ENCODE data around the gene ATP9B. TPM values are rescaled to one million over a fixed set of nuclear protein-coding genes. Genes with fewer than 3 reads are reported as not detected.

The ATP9B gene
- total RNA-seq, 2 experiments from 2014 or later: 61.9 to 63.5 TPM

DNA sequence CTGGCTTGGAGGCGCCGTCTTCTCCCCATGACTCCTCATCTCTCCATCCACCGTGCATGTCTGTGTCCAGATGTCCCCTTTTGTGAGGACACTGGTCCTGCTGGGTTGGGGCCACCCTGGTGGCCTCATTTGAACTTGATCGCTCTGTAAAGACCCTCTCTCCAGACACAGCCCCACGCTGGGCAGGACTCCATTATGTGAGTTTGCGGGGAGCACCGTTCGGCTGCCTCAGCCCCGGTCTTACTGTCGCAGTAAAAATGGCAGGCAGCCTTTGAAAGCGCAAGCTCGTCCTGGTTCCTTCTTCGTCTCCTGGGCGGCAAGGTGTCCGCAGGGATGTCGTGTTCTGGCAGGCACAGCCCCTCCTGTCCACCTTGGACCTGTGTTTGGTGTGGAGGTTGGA, 344.2 kb downstream of the ATP9B start:
- no peaks in the 10 kb centered on the region for H3K9me3 Mint-ChIP-seq
- H3K4me1 Mint-ChIP-seq (ENCODE audit: low read depth): peaks cover 33% of the 10 kb centered on the region
- intact Hi-C loops (cut with DNase I, micrococcal nuclease): no loop called here
- TF ChIP-seq, protein P1, sequence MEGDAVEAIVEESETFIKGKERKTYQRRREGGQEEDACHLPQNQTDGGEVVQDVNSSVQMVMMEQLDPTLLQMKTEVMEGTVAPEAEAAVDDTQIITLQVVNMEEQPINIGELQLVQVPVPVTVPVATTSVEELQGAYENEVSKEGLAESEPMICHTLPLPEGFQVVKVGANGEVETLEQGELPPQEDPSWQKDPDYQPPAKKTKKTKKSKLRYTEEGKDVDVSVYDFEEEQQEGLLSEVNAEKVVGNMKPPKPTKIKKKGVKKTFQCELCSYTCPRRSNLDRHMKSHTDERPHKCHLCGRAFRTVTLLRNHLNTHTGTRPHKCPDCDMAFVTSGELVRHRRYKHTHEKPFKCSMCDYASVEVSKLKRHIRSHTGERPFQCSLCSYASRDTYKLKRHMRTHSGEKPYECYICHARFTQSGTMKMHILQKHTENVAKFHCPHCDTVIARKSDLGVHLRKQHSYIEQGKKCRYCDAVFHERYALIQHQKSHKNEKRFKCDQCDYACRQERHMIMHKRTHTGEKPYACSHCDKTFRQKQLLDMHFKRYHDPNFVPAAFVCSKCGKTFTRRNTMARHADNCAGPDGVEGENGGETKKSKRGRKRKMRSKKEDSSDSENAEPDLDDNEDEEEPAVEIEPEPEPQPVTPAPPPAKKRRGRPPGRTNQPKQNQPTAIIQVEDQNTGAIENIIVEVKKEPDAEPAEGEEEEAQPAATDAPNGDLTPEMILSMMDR (IDR thresholded peaks at IDR 0.05): no peak
- POLR2A ChIA-PET: no interaction called here
- H3K27ac ChIP-seq (ENCODE audit: low read depth in 1 of 2, low read length in 2 of 2): no peak overlapping the region
- no peak overlapping the region for H3K4me3 Mint-ChIP-seq
- H3K27me3 ChIP-seq (ENCODE audit: control insufficient read depth in 1 of 2, insufficient read depth in 2 of 2, low read length in 2 of 2): no peaks in the 10 kb centered on the region
- H3K4me3 ChIP-seq (ENCODE audit: low read length): no peak overlapping the region
- H3K27me3 Mint-ChIP-seq: no peaks in the 10 kb centered on the region
- DNase-seq: peak in 1 of 14 experiments; percentile 3
- H3K36me3 Mint-ChIP-seq (ENCODE audit: low read depth): peaks cover 44% of the 10 kb centered on the region
- ATAC-seq (ENCODE audit: poor library complexity): no peak
- H3K27ac Mint-ChIP-seq: peak overlapping the region; percentile 66
- peaks cover 13% of the 10 kb centered on the region for H3K4me1 ChIP-seq (ENCODE audit: insufficient read depth, low read length)
- CTCF ChIA-PET: no interaction called here
- H3K9me3 ChIP-seq (ENCODE audit: control insufficient read depth in 1 of 2, insufficient read depth in 1 of 2, low read length in 2 of 2): no peaks in the 10 kb centered on the region
- H3K36me3 ChIP-seq (ENCODE audit: insufficient read depth, low read length): peaks cover 70% of the 10 kb centered on the region

DNA sequence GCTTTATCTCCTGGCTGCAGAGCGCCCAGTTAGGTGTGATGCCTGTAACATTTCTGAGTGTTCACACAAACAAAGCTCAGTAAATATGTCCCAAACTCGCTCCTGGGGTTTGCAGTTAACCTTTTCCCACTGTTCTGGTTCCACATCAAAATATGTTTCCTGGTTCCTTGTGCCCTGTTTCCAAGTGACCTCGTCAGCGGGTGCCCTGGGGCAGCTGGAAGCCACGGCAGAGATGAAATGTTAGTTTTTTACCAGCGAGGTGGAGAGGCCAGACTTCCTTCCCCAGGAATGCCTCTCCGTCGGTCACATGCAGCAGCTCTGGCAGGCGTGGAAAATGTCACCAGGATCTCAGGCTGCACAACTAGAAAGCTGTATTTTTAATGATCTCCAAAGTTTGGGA, 344.7 kb downstream of the ATP9B start:
- no peaks in the 10 kb centered on the region for H3K9me3 Mint-ChIP-seq
- H3K4me3 Mint-ChIP-seq: no peak overlapping the region
- POLR2A ChIA-PET: no interaction called here
- Histone ChIP-seq H3K36me3 (ENCODE audit: insufficient read depth, low read length) (peaks cover 73% of the 10 kb centered on the region), H3K4me3 (ENCODE audit: low read length) (no peak overlapping the region), H3K9me3 (ENCODE audit: control insufficient read depth in 1 of 2, insufficient read depth in 1 of 2, low read length in 2 of 2) (no peaks in the 10 kb centered on the region), H3K4me1 (ENCODE audit: insufficient read depth, low read length) (peaks cover 16% of the 10 kb centered on the region), H3K27me3 (ENCODE audit: control insufficient read depth in 1 of 2, insufficient read depth in 2 of 2, low read length in 2 of 2) (no peaks in the 10 kb centered on the region), H3K27ac (ENCODE audit: low read depth in 1 of 2, low read length in 2 of 2) (no peak overlapping the region)
- peaks cover 36% of the 10 kb centered on the region for H3K4me1 Mint-ChIP-seq (ENCODE audit: low read depth)
- peak overlapping the region; percentile 66 for H3K27ac Mint-ChIP-seq
- H3K36me3 Mint-ChIP-seq (ENCODE audit: low read depth): peaks cover 48% of the 10 kb centered on the region
- H3K27me3 Mint-ChIP-seq: no peaks in the 10 kb centered on the region
- no peak for DNase-seq
- TF ChIP-seq, protein P1 (IDR thresholded peaks at IDR 0.05): no peak
- CTCF ChIA-PET: interaction anchor here (1.4 kb wide), 1 partner anchor 33 kb away, joined by 3 read pairs; no protein-coding TSS in a partner anchor
- intact Hi-C loops (cut with DNase I, micrococcal nuclease): no loop called here
- no peak for ATAC-seq (ENCODE audit: poor library complexity)

DNA sequence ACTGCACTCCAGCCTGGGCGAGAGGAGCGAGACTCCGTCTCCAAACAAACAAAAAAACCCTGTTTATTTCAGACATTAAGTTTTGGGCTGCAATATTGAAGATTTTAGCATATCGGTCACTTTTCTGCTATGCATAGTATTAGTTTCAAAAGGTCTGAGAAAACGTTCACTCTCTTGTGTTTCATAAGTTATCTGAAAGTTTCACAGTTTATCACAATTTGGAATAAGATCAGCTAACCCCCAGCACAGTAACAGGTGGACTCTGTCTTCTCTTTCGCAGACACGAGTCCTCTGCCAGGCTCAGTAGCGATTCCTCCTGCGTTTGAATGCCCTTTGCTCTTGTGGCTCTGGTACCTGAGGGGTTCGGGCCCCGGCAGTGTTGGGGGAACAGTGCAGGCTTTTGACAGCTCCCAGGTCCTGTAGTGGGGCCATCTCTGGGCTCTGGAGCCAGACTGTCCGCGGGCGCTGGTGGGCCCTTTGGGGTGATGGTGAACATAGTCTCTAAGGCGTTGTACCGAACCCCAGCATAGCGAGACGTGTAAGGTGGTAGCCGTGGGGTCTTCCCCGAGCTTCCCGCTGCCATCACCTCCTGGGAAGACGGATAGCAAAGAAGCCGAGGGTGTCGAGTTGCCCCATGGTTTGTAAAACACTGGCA, 347.0 kb downstream of the ATP9B start:
- no peaks in the 10 kb centered on the region for H3K27me3 Mint-ChIP-seq
- H3K9me3 Mint-ChIP-seq: no peaks in the 10 kb centered on the region
- Histone ChIP-seq H3K9me3 (ENCODE audit: control insufficient read depth in 1 of 2, insufficient read depth in 1 of 2, low read length in 2 of 2) (no peaks in the 10 kb centered on the region), H3K27ac (ENCODE audit: low read depth in 1 of 2, low read length in 2 of 2) (no peak overlapping the region), H3K4me3 (ENCODE audit: low read length) (no peak overlapping the region), H3K36me3 (ENCODE audit: insufficient read depth, low read length) (peaks cover 68% of the 10 kb centered on the region), H3K27me3 (ENCODE audit: control insufficient read depth in 1 of 2, insufficient read depth in 2 of 2, low read length in 2 of 2) (no peaks in the 10 kb centered on the region), H3K4me1 (ENCODE audit: insufficient read depth, low read length) (peaks cover 20% of the 10 kb centered on the region)
- TF ChIP-seq, protein P1 (IDR thresholded peaks at IDR 0.05): no peak
- CTCF ChIA-PET: interaction anchor here (0.5 to 1.7 kb wide), 2 partner anchors 11 to 108 kb away, joined by 3 read pairs; no protein-coding TSS in a partner anchor
- H3K4me1 Mint-ChIP-seq (ENCODE audit: low read depth): peaks cover 45% of the 10 kb centered on the region
- H3K36me3 Mint-ChIP-seq (ENCODE audit: low read depth): peaks cover 64% of the 10 kb centered on the region
- ATAC-seq (ENCODE audit: poor library complexity) (peak; percentile 9), DNase-seq (no peak)
- intact Hi-C loops (cut with DNase I, micrococcal nuclease): no loop called here
- POLR2A ChIA-PET: no interaction called here
- H3K27ac Mint-ChIP-seq: peak overlapping the region; percentile 61
- no peak overlapping the region for H3K4me3 Mint-ChIP-seq

Measured in CD4-positive, alpha-beta T cell (primary cell).